ENCODE data around the gene PARD6G. TPM values are rescaled to one million over a fixed set of nuclear protein-coding genes. Genes with fewer than 3 reads are reported as not detected.

Gene PARD6G
- total and polyA plus RNA-seq, 2 of the 8 experiments (the other 6 are each of a cell fraction or from before 2014, with no cell fraction given), result 11.3 to 17.9 TPM

DNA sequence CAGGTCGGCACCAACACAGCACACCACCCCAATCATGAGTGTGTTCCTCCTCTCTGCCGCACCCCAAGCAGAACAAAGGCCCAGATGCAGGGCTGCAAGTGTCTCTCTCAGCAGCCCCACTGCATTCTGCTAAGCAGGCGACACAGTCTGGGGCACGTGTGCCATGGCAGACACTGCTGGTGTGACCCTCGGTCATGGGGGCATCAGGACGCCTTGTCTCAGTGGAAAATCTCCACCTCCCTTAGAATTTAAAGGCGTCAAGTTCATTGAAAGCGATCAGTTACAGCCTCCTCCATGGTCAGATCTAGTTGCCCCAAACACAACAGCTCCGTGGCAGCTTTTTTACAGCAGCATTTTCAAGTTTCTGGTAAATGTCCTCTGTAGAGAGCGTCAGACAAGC, 81.1 kb downstream of the PARD6G start:
- Histone ChIP-seq H3K4me2 (ENCODE audit: insufficient read depth in 1 of 2, low read depth in 2 of 2, low read length in 2 of 2) (no peak overlapping the region), H2AK5ac (ENCODE audit: low read depth, low read length) (no peak overlapping the region), H2AFZ (ENCODE audit: low read length) (no peak overlapping the region), H3K9ac (replicated peaks in 1 of 4; ENCODE audit: extremely low read depth in 1 of 4, low read depth in 3 of 4, low read length in 3 of 4) (no peak overlapping the region), H3K9me3 (ENCODE audit: insufficient read depth in 2 of 2, low read depth in 1 of 2, low read length in 1 of 2) (no peaks in the 10 kb centered on the region), H2BK5ac (ENCODE audit: low read depth, low read length) (no peak overlapping the region), H4K5ac (ENCODE audit: insufficient read length, low read depth, low read length) (no peak overlapping the region), H3K4ac (replicated peaks; ENCODE audit: insufficient read length, low read depth, low read length) (no peak overlapping the region), H3K18ac (ENCODE audit: extremely low read depth, low read length) (no peak overlapping the region), H4K20me1 (replicated peaks in 1 of 2; ENCODE audit: control insufficient read depth in 1 of 2, insufficient read depth in 2 of 2, low read length in 2 of 2) (peaks cover 0 to 8% of the 10 kb centered on the region in 2 experiments), H3K14ac (ENCODE audit: insufficient read length) (no peak overlapping the region), H3K27ac (ENCODE audit: low read depth, low read length) (no peak overlapping the region), H3K4me3 (ENCODE audit: extremely low read depth in 1 of 4, insufficient read depth in 2 of 4, low read depth in 3 of 4, low read length in 4 of 4) (no peak overlapping the region), H3K4me1 (replicated peaks in 1 of 4; ENCODE audit: control insufficient read depth in 3 of 4, insufficient read depth in 4 of 4, low read length in 3 of 4) (no peaks in the 10 kb centered on the region), H3K79me2 (ENCODE audit: control insufficient read depth in 1 of 2, insufficient read depth in 2 of 2, low read length in 2 of 2) (no peaks in the 10 kb centered on the region), H3K36me3 (ENCODE audit: control insufficient read depth in 2 of 4, insufficient read depth in 4 of 4, low read length in 3 of 4) (no peaks in the 10 kb centered on the region; a peak in 2 of 8 replicates), H3K27me3 (replicated peaks in 1 of 4; ENCODE audit: control insufficient read depth in 3 of 4, extremely low read depth in 1 of 4, insufficient read depth in 3 of 4, low read length in 3 of 4) (no peaks in the 10 kb centered on the region), H3K23ac (ENCODE audit: insufficient read length) (no peak overlapping the region), H3K56ac (replicated peaks; ENCODE audit: insufficient read length, low read depth, low read length) (no peak overlapping the region), H2BK12ac (ENCODE audit: low read depth, low read length) (no peak overlapping the region), H4K91ac (replicated peaks; ENCODE audit: insufficient read length, low read length) (no peak overlapping the region), H4K8ac (ENCODE audit: extremely low read depth, insufficient read depth, low read length) (no peak overlapping the region), H2BK20ac (ENCODE audit: low read length) (no peak overlapping the region), H2BK15ac (ENCODE audit: low read length) (no peak overlapping the region), H3K79me1 (ENCODE audit: low read depth, low read length) (no peaks in the 10 kb centered on the region; the same call in 1 of the 2 replicates), H3K23me2 (ENCODE audit: low read depth, low read length) (no peaks in the 10 kb centered on the region), H2BK120ac (replicated peaks; ENCODE audit: low read depth, low read length) (no peak overlapping the region)
- ChIA-PET CTCF (ENCODE audit: partially characterized antibody) (interaction anchor here (0.9 to 1.1 kb wide), 3 partner anchors 8 to 73 kb away, joined by 3 read pairs; no protein-coding TSS in a partner anchor), POLR2A (ENCODE audit: partially characterized antibody) (no interaction called here)
- TF ChIP-seq CHD2 (IDR thresholded peaks at IDR 0.05; ENCODE audit: low read length) (no peak), BACH1 (IDR thresholded peaks at IDR 0.05; ENCODE audit: low read length) (no peak), GTF2F1 (IDR thresholded peaks at IDR 0.05; ENCODE audit: borderline replicate concordance, low read depth, low read length) (no peak), GABPA (IDR thresholded peaks at IDR 0.05; ENCODE audit: borderline replicate concordance, insufficient read depth, low read length) (no peak)
- TF ChIP-seq, protein P1, sequence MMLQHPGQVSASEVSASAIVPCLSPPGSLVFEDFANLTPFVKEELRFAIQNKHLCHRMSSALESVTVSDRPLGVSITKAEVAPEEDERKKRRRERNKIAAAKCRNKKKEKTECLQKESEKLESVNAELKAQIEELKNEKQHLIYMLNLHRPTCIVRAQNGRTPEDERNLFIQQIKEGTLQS (IDR thresholded peaks at IDR 0.05; ENCODE audit: insufficient read depth, low read depth, low read length), result no peak
- WGBS, 2 experiments (ENCODE audit: extremely low coverage in 1 of 2, insufficient coverage in 1 of 2, insufficient read length in 1 of 2, insufficient replicate concordance in 2 of 2, low coverage in 1 of 2, low lambda C conversion rate in 2 of 2, missing lambda C conversion rate in 1 of 2), result 87% methylated on average over 10 of the region's 10 CpGs; no CpG with 5 or more reads in 1 of the 2 experiments
- DNase-seq (ENCODE audit: low read depth in 1 of 2, low spot score in 2 of 2) (no peak), FAIRE-seq (no peak)

All from H1 (cell line).